ENCODE measurements around the gene LDB3.

- TF ChIP-seq CTCF (IDR thresholded peaks at IDR 0.05) (no peak), POLR2A (IDR thresholded peaks at IDR 0.05) (no peak), POLR2AphosphoS5 (IDR thresholded peaks at IDR 0.05) (no peak)
Observed at GRCh38 chr10:86715156-86715795, 47.0 kb downstream of the LDB3 start.
